NCI-H2227 treated with DMSO at 0.1 percent for 48 hours (cell line): Measurements from ENCODE around the gene CTSS.
"Not testable (repeated sequence)": the region's sequence is repeated elsewhere in the genome, so short reads cannot be mapped to it uniquely, and the experiment has no call there.

Experiments
- DNase-seq: peaks from one replicate; lab custom pipeline; 2025; lab: John Stamatoyannopoulos, UW

CTSS gene

DNA sequence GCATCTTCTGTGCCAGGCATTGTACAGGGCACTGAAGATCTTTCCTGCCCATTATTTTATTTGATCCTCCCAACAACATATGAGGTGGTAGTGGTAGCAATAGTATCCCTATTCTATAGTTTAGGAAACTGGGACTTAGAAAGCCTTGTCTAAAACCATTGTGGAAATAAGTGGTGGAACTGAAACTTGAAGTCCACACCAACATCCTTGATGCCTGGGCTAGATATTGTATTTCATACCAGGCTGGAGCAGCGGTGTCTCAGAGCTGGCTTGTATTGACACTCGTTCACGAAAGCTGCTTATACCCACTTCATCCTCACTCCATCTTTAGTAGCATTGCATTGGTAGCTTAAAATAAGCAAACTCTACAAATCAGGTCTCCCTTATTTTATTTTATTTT is 9.7 kb upstream of the CTSS start:
- no peak for DNase-seq

DNA sequence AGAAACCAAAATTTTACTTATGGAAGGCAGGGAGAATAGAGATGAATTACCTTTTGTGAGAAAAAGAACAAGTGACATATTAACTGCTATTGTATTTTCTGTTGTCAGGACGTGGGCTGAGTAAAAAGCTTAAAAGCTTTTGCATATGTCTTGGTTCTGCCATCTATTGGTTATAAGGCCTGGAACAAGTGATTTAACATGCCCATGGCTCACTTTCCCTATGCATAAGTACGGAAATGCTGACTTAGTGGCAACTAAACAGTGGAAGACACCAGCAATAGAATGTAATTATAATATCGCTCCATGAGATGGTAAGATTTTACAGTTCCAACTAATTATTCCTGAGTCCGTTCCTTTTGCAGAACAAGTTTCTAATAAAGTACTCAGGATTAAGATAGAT is 6.7 kb upstream of the CTSS start:
- DNase-seq: no peak

GRCh38 chr1:150767704-150768103 is 2.1 kb upstream of the CTSS start:
- not testable (repeated sequence) for DNase-seq

DNA sequence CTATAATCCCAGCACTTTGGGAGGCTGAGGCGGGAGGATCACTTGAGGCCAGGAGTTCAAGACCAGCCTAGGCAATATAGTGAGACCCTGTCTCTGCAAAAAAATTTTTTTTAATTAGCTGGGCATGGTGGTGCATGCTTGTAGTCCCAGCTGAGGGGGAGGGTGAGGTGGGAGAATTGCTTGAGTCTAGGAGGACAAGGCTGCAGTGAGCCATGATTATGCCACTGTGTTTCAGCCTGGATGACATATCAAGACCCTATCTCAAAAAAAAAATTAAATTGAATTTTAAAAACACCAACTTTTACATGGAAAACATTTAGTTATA is 361 bp upstream of the CTSS start:
- not testable (repeated sequence) for DNase-seq

DNA sequence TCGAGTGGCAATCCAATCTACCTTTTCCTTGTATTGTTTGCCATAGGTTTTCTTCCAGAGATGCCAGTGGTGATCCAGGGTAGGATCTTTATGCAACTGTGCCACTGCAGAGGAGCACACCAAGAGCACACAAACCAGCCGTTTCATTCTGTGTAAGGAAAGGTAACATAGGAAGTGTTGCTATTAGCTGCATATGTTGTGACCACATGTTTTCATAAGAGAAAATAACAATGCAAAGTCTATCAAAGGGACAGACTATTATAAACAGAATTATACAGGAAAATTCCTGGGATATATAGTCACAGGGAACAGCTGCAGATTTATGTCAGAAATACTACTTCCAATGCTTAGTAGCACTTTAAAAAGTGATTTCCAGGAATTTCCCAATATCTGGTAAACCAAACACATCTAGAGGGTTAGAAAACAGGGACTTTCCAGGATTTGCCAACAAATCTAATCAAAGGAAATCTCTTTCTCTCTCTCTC is 919 bp downstream of the CTSS start:
- DNase-seq: no peak

GRCh38 chr1:150763018-150763417 is 2.6 kb downstream of the CTSS start:
- DNase-seq: no peak

DNA sequence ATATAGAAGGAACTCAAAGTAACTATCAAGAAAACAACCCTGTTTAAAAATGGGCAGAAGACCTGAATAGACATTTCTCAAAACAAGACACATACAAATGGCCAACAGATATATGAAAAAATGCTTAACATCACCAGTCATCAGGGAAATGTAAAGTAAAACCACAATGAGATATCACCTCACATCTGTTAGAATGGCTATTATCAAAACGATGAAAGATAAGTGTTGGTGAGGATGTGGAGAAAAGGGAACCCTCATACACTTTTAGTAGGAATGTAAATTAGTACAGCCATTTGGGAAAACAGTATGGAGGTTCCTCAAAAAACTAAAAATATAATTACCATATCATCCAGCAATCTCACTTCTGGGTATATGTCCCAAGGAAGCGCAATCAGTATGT is 3.0 kb downstream of the CTSS start:
- no peak for DNase-seq

DNA sequence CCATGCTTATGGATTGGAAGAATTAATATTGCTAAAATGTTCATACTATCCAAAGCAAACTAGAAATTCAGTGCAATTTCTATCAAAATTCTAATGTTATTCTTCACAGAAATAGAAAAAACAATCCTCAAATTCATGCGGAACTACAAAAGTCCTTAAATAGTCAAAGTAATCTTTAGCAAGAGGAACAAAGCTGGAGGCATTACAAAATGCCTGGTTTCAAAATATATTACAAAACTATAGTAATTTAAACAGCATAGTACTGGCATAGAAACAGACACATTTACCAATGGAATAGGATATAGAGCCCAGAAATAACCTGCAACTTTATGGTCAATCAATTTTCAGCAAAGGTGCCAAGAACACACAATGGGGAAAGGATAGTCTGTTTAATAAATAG is 3.8 kb downstream of the CTSS start:
- DNase-seq: no peak

DNA sequence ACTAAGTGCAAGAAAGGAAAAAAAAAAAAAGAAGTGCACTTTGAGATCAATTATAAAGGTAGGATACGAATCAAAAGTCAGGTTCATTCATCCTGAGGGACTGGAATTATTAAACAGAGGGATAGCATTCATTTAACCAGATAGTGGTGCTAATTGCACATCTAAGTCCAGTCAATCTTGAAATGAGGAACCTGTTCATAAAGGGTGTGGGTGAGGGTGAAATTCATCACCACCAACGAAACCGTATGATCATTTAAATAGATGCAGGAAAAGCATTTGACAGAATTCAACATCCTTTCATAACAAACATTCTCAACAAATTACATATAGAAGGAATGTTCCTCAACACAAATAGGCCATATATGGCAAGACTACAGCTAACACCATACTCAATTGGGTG is 5.6 kb downstream of the CTSS start:
- no peak for DNase-seq

- DNase-seq: no peak
Observed at GRCh38 chr1:150753416-150753815, 12.2 kb downstream of the CTSS start.

GRCh38 chr1:150751443-150751842 is 14.1 kb downstream of the CTSS start:
- DNase-seq: no peak

- no peak for DNase-seq
Observed at GRCh38 chr1:150749720-150750311, 15.8 kb downstream of the CTSS start.

DNA sequence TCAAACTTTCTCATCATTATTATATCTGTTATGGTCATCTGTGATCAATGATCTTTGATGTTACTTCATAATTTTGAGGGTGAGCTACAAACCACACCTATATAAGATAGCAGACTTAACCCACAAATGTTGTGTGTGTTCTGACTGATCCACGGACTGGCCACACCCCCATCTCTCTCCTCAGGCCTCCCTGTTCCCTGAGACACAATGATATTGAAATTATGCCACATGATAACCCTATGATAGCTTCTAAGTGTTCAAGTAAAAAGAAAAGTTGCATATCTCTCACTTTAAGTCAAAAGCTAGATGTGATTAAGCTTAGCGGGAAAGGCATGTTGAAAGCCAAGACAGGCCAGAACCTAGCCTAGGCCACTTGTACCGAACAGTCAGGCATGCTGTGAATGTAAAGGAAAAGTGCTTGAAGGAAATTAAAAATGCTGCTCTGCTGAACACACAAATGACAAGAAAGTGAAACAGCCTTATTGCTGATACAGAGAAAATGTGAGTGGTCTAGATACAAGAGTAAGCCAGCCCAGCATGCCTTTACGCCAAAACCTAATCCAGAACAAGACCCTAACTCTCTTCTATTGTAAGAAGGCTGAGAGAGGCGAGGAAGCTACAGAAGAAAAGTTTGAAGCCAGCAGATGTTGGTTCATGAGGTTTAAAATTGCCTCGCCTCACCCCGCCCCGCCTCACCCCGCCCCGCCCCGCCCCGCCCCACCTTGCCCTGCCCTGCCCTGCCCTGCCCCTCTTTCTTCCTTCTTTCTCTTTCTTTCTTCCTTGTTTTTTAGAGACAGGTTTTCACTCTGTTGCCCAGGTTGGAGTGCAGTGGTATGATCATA is 16.5 kb downstream of the CTSS start:
- no peak for DNase-seq

- no peak for DNase-seq
Observed at GRCh38 chr1:150730130-150730721, 35.4 kb downstream of the CTSS start.

GRCh38 chr1:150724336-150724735 is 41.2 kb downstream of the CTSS start:
- no peak for DNase-seq

- DNase-seq: no peak
Observed at GRCh38 chr1:150720703-150721102, 44.9 kb downstream of the CTSS start, which contains the start of gene HORMAD1. Gene HORMAD1 (minus strand): TSS chr1:150720895. CDS start chr1:150719505, 1,390 bp downstream.

GRCh38 chr1:150720098-150720497 is 45.5 kb downstream of the CTSS start:
- no peak for DNase-seq

- DNase-seq: no peak
Observed at GRCh38 chr1:150718225-150718891, 47.2 kb downstream of the CTSS start.

GRCh38 chr1:150709031-150709430 is 56.5 kb downstream of the CTSS start:
- not testable (repeated sequence) for DNase-seq

GRCh38 chr1:150708595-150708994 is 57.0 kb downstream of the CTSS start:
- no peak for DNase-seq

DNA sequence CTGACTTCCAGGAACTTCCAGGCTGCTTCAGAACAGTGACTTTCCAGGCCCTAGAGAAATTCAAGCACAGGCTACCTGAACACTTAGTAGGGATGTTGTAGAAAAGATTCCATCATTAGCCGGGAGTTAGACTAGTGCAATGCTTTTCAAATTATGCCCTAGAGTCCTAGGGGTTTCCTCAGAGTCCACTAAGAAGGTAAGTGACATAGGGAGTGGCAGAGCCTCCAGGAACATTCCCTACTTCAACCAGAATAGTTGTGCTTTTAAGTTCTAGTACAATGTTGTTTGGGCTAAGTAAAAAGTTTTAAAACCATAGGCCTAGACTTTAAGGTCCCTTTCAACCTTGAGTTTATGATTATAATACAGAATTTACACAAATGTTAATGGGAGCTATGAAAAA is 59.5 kb downstream of the CTSS start:
- DNase-seq: no peak

- no peak for DNase-seq
Observed at GRCh38 chr1:150703427-150703826, 62.2 kb downstream of the CTSS start.
